RKO (cell line): ENCODE results near the gene LCNL1.
"Not testable (repeated sequence)": the region's sequence is repeated elsewhere in the genome, so short reads cannot be mapped to it uniquely, and the experiment has no call there.

ENCODE experiments used
- DNase-seq: peaks from one replicate; pipeline ENCODE4 v3.0.0-alpha.2; 2016; ENCODE audit warnings: low spot score

The LCNL1 gene

GRCh38 chr9:137026384-137026783 is 43.6 kb downstream of the LCNL1 start:
- DNase-seq, result no peak

- DNase-seq, result no peak
These were observed 44.0 kb downstream of the LCNL1 start for GRCh38 chr9:137026828-137027227.

GRCh38 chr9:137027369-137028262 is 44.8 kb downstream of the LCNL1 start, which contains the start of gene ABCA2:
TSS of gene ABCA2 (minus strand) at chr9:137028237. CDS start at chr9:137028140, 97 bp downstream.
- DNase-seq, result peak; percentile 72

- peak; percentile 86 for DNase-seq
These were observed 45.7 kb downstream of the LCNL1 start for GRCh38 chr9:137028263-137029057.

GRCh38 chr9:137029058-137029936 is 46.5 kb downstream of the LCNL1 start:
- peak; percentile 87 for DNase-seq

GRCh38 chr9:137030006-137030405 is 47.2 kb downstream of the LCNL1 start:
- DNase-seq, result no peak

- no peak for DNase-seq
These were observed 48.0 kb downstream of the LCNL1 start for GRCh38 chr9:137030538-137031527.

- DNase-seq, result no peak
These were observed 49.3 kb downstream of the LCNL1 start, which contains the start of gene FUT7 for GRCh38 chr9:137031904-137032640. TSS of gene FUT7 (minus strand) at chr9:137032088. CDS start at chr9:137031991, 97 bp downstream.

GRCh38 chr9:137032858-137033257 is 50.1 kb downstream of the LCNL1 start:
- no peak for DNase-seq

- not testable (repeated sequence) for DNase-seq
These were observed 50.7 kb downstream of the LCNL1 start for GRCh38 chr9:137033481-137033880.

GRCh38 chr9:137034039-137034708 is 51.4 kb downstream of the LCNL1 start:
- no peak for DNase-seq

- peak; percentile 95 for DNase-seq
These were observed 52.1 kb downstream of the LCNL1 start for GRCh38 chr9:137034709-137035506.
